HG03460 (cell line): ENCODE data around the gene BFSP2.
"Not testable (repeated sequence)": the region's sequence is repeated elsewhere in the genome, so short reads cannot be mapped to it uniquely, and the experiment has no call there.

Source experiments
- ATAC-seq: cut with Tn5 transposase; IDR thresholded peaks from one replicate; pipeline ENCODE4 v1.9.1; 2021; ENCODE audit not compliant: unreplicated experiment

BFSP2 gene

DNA sequence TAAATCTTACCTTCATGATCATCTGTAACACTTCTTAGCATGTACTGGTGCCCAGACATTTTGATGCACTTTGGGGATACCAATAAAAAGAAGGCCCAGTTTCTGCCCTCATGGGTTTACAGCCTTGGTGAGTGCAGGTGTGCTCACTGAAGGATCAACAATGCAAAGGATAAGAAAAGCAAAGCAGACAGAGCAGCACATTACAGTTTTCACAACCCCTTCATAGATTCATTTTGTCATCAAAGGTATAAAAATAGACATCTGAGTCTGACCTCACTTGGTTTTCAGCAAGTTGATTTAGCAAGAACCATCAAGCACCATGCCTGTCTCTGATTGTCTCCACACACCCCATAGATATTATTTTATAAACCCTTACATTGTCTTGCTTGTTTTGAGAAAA, 77.6 kb downstream of the BFSP2 start:
- ATAC-seq = peak; percentile 35

DNA sequence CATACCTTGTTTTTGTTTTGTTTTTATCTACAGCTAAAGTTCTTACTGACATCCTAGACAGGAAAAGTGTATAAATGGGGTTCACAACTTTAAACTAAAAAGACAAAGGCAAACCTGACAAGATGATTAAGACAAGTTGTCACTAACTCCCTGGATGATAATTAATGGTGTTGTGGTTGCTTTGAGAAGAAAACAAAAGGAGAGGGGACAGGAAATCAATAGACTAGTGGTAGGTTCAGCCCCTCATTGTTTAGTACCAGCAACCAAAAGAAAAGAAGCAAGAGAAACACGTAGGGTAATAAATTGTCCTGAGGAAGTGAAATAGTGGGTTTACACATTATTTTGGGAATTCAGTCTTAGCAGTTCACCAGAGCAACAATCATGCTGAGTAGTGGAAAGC, 78.8 kb downstream of the BFSP2 start:
- no peak for ATAC-seq

DNA sequence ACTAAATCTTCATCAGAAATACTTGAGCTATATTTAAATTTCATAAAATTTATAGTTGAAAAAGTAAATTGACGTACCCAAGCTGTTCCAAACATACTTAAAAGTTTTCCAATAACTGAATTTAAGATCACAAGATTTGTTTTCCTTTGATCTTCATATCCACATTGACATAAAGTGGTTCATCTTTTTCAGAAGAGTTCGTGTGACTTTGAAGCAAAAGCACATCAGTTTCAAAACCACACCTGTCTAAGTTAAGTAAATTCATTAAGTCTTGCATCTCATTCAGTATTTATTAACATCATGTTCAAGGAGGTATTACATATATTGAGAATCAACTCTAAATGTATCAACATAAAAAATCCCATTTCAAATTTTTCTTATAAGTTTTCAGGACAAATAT, 79.5 kb downstream of the BFSP2 start:
- no peak for ATAC-seq

DNA sequence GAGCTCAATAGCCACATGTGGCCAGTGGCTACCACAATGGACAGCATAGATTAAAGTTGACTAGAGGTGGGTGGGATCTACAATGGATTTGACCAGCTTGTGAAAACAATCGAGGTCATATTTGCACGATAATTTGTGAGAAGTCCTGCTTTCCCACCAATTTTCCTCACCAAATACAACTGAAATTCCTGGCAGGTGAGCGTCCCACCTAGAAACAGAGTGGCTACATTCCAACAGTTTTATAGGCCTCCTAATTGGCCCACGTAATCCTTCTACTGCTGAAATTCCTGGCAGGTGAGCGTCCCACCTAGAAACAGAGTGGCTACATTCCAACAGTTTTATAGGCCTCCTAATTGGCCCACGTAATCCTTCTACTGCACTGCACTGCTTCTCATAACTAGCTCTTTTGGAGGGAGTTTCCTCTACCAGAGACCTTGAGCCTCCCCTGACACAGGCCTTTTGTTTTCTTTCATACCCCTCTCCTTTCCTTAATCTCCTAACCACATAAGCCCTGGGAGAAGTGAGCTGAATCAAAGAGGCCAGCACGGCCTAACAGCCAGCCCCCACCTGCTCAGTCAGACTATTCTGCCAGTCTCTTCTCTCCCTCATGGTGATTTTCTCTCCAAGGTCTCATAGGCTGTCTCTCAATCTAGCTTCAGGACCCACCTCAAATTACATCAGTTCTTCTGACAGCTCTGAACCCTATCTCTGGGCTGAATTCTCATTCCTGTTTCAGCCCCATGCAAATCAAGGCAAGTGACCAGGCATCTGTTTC, 80.2 kb downstream of the BFSP2 start:
- peak; percentile 50 for ATAC-seq

DNA sequence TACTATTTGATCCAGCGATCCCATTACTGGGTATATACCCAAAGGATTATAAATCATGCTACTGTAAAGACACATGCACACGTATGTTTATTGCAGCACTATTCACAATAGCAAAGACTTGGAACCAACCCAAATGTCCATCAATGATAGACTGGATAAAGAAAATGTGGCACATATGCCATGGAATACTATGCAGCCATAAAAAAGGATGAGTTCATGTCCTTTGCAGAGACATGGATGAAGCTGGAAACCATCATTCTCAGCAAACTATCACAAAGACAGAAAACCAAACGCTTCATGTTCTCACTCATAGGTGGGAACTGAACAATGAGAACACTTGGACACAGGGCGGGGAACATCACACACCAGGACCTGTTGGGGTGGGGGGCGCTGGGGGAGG, 82.6 kb downstream of the BFSP2 start:
- not testable (repeated sequence) for ATAC-seq

DNA sequence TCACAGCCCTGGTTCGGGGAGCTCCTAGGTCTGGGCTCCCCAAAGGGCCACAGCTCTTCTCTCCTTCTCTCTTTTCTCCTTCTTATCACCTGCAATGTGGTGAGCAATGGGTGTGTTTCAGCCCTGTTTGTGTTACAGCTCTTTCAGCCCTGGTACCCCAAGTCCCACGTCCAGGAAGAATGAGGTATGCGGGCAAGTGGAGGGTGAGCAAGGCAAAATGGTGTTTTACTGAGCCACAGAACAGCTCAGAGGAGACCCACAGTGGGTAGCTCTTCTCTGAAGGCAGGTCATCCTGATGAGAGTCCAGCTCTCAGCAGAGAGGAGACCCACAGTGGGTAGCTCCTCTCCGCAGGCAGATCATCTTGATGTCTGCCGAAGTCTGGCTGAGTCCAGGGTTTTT, 86.8 kb downstream of the BFSP2 start:
- no peak for ATAC-seq

DNA sequence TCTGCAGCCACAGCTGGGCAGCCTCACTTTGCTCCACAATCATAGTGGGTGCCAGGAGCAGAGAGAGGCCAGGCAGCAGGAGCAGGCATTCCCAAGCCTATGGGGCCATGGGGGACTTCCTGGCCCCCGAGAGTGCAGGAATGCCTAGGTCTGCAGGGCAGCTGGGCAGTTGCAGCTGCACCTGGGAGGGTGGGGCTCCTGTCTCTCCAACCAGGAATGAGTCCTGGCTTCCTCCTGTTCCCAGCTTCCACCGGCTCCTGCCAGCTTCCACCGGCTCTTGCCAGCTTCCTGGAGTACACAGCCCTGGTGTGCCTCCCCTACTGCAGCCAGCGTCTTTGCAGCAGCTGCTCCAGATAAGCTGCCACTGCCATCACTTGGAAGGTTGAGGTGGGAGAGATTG, 87.3 kb downstream of the BFSP2 start:
- ATAC-seq = no peak

DNA sequence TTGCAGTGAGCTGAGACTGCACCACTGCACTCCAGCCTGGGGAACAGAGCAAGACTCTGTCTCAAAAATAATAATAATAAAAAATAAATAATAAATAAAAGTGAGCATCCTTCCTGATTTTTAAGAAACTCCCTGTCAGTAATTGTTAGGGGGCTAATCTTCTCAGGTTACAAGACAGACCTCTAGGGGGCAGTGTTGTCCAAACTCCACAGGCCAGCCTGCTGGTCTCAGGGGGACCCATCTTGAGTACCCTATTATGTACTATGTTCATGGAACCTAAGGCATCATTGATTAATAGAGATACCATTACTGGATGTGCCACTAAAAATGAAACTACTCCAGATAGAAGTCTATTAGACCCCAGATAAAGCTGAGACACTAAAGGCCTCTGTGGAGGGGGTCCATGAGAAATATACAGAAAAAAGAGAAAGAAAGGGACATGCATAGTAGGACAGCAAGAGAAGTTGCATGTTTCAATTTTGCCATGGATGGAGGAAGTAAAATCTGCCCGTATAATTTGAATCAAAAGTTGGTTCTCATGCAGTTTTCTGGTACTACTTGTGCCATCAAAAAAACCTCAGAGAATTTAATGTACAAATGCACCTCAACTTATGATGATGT, 88.2 kb downstream of the BFSP2 start:
- ATAC-seq = no peak

DNA sequence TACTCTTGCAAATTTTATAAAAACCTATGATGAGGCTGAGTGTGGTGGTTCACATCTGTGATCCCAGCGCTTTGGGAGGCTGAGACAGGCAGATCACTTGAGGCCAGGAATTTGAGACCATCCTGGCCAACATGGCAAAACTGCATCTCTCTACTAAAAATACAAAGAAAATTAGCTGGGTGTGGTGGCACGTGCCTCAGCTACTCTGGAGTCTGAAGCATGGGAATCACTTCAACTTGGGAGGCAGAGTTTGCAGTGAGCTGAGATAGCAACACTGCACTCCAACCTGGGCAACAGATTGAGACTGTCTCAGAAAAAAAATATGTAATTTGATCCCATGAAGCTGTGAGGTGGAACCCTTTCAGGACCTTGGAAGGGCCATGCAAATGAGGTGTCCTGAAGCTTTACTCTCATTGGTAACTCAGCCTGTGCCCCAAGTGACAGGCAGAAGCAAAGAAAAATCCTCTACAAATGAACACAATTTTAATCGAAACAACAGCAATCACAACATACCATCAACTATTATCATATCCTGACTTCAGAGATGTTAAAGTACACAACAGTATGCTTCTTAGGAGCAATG, 89.0 kb downstream of the BFSP2 start:
- no peak for ATAC-seq

DNA sequence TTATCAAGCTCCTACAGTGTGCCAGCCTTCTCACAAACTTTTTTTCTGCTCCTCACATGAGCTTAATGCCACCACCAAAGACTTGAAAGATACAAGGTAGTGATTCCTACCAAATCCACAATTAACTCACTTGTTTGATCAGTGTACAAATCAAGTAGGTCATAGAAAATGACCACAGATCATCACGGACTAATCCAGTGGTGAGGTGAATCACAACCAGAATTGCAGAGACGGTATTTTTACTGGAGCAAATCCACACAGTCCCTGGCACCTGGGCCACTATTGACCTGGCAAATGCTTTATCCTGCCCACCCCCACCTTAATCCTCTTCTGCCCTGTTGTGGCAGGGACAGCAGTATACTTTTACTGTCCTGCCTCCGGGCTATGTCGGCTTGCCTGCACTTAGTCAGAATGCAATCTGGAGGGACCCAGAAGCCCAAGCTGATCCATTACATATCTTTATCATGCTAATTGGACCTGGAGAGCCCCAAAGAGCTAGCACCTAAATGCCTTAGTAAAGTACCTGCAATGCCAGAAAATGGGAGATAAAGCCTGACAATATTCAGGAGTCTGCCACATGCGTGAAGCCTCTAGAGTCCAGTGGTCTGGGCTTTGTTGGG, 89.7 kb downstream of the BFSP2 start:
- no peak for ATAC-seq

DNA sequence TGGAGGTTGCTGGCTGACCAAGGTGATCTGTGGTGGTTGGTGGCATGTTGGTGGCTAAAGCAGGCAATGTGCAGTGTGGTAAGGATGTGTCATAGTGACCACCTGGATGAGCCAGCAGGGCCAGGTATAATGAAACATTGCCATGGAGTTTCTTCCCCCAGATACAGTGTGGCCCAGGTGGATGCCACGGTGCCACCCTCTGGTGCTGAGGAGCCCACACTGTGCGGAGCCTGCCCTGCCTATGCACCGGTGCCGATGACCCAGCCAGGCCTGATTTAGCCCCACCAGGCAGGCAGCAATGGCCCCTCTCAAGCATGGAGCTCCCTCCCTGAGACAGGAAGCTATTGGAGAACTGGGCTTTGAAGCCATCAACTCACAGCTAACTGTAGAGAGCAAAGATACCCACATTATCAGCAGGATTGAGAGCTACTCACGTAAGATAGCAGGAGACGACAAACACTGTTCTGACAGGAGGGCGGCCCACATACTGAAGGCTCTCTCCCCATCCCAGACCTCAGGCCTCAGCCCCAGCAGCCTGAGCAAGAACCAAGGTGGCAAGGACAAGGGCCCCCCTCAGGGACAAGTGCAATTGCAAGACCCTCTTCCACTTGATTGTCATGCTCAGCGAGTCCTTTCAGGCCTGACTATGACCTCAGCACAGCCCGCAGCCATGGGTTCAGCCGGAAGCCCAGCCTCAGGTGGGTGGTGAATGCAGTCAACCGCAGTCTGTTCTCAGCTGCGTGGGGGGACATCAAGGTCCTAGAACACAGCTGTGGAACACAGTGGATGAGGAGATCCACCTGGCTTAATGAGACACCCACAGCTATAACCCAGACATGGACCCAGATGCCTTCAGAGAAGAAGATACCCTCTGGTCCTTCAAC, 90.9 kb downstream of the BFSP2 start:
- peak; percentile 86 for ATAC-seq

DNA sequence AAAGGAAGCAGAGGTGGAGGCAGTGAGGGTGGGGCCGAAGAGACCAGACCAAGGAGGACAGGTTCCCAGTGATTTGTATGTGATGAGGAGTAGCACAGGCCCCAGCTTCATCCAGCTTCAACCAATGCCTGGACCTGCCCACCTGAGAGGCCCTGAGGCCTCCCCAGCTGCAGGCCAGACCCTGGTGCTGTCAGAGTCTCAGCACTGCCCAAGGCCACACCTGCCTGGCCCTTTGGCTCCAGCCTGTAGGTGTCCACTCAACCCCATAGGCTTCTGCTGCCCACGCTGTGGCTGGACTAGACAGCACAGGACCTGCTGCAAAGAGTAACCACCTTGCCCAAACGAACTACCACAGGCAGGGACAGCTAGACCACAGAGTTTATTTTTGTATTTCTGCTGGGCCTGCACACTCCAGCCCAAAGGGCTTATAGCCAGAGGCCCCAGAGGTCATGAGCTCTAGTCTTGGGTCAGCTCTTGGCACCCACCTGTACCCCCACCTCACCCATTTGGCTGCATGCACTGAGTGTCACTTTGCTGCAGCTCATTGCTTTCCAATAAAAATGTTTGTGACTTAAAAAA, 91.7 kb downstream of the BFSP2 start:
- peak; percentile 16 for ATAC-seq

DNA sequence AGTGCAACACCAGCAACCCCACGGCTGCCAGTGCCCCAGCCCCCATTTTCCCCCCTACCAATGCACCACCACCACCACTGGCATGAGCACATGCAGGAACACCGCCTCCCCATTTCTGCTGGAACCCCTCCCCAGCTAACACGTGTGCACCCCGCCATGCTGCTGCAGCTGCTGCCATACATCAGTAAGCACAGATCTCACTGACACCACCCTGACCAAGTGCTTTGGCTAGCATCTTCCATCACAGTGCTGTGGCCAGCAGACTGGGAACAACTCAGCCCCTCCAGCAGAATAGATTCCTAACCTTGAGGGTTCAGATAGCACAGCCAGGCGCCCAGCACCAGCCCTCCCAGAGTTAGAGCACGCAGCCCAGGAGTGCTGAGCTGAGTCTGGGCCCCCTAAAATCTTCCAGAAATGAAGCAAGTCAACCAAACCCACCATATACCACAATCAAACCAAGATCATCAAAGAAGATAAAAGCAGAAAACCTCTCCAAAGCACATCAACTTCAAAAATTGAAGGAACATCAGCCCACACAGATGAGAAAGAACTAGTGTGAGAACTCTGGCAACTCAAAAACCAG, 92.4 kb downstream of the BFSP2 start:
- no peak for ATAC-seq

DNA sequence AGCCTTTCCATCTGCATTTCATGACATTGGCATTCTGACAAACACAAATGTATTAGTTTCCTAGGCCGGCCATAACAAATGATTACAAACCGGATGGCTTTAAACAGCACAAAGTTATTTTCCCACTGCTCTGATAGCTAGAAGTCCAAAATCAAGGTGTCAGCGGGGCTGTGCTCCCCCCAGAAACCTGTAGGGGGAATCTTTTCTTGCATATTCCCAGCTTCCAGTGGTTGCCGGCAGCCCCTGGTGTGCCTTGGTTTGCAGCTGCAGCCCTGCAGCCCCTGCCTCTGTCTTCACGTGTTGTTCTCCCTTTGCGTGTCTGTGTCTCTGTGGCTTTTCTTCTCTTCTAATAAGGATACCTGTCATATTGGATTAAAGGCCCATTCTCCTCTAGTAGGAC, 94.6 kb downstream of the BFSP2 start:
- no peak for ATAC-seq

DNA sequence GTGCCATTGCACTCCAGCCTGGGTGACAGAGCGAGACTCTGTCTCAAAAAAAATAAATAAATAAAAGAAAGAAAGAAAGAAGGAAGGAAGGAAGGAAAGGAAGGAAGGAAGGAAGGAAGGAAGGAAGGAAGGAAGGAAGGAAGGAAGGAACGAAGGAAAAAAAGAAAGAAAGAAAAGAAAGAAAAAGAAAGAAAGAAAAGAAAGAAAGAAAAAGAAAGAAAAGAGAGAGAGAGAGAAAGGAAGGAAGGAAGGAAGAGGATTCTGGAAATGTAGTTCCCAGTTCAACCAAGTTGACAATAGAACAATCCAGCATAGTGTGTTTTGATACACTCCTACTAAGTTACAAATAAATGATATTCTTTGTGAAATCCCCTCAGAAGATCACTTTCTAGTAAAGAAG, 102.7 kb downstream of the BFSP2 start:
- ATAC-seq = not testable (repeated sequence)

DNA sequence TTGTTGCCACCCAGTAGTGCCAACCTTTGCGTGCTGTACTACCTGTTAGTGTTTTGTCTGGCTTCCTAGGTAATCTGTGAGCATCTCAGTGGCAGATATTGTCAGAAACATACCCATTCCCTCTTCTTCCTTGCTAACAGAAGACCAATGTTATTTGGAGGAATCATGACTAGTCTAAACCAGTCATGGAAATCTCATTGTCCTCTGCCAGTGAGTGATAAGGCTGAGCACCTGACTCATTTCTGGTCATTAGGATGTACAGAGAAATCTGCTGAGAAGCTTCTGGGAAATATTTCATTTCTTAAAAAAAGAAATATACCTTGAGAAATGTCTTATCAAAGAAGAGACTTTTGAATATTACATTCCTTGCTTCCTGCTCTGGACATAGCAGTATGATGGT, 103.6 kb downstream of the BFSP2 start:
- ATAC-seq = no peak

DNA sequence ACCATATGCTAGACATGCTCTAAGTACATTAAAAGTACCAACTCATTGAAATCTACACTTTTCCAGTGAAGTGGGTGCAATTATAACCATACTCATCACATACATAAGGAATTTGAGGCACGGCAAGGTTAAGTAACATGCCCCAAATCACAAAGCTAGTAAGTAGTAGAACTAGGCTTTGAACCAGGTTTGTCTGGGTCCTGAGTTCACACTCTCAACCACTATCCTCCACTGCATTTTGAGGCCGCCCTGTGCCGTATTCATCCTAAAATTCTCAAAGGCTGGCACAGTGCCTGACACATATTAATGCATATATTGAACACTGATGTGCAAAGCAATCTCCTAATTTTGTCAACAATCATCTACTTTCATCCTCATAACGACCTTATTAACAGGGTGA, 104.9 kb downstream of the BFSP2 start:
- ATAC-seq = no peak

DNA sequence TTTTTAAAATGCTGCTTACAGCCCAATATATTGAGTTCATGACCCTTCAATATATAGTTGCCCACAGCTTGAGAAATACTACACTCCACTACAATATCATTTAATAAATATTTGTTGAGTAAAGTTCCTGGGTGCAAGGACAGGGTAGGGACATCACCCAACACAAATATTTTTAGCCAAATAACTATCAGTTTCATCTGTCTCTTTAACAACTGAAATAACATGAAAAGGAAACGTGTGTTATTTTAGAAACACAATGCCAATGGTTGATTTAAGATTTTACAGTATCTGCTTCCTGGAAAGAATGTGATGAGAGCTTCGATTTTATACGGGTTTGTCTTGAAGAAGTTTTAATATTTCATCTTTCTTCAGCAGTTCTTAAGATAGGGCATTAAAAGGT, 106.0 kb downstream of the BFSP2 start:
- ATAC-seq = peak; percentile 56

DNA sequence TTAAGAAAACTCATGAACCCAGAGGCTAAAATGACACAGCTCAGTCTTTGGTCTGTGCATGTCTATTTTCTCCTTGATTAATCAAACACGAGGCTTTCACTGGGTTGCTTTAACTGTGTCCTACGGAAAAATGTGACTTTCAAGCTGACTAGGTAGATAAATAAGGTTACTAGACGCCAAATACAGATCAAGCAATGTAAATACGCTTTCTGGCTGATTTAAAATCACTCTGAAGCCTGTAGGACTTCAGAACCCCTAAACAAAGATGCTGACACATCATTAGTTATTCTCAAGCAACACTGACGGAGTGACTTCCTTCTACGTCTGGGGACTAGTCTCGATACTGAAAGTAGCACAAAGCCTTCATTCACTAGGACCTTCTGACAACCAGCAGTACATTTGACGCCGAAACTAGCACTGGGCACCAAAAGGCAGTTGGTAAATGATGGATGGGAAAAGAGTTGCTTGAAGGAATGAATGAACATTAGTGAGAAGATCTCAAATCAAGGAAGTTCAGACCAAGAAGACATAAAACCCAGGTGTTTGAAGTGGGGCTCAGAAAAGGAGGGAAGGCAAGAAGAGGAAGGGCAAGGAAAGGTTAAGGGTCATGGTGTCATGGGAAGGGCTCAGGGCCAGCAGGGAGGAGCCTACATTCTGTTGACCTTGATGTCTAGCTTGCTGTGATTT, 106.5 kb downstream of the BFSP2 start:
- ATAC-seq = peak; percentile 92

DNA sequence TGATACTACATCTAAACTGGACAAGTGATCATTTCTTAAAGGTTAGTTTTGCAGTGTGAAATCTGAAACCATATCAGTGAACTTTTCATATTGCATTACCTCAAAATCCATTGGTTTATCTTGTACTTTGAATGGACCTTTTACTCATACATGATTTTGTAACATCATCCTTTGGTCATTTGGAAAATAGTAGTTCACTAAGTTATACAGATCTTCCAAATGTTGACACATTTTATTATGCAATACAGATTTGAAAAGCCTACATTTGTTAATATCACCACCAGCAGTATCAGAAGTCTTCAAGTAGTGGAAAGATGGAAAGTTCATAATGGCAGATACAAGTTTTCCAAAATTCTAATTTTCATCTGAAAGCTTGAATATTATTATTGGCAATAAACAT, 109.6 kb downstream of the BFSP2 start:
- ATAC-seq = no peak
